Activated CD4-positive, alpha-beta memory T cell treated with anti-CD3 and anti-CD28 coated beads for 36 hours (primary cell): ENCODE measurements around the gene GRID2. TPM values are rescaled to one million over a fixed set of nuclear protein-coding genes. Genes with fewer than 3 reads are reported as not detected.

ENCODE experiments used
- CTCF ChIA-PET: fragments of 350-600 bp; sonication (Branson Sonifier 250); formaldehyde crosslinking; loops from one replicate; lab custom pipeline; 2021; ENCODE audit warnings: antibody characterized with exemption, inconsistent platforms; lab: Charles Lee
- POLR2A ChIA-PET: fragments of 350-600 bp; sonication (Branson Sonifier 250); formaldehyde crosslinking; loops from one replicate; lab custom pipeline; 2021; ENCODE audit warnings: antibody characterized with exemption; lab: Charles Lee
- DNase-seq: peaks from one replicate; pipeline ENCODE4 v3.0.0-alpha.2; 2020
- H3K27ac Mint-ChIP-seq: one replicate; pipeline ENCODE4 v1.8.0; 2021; ENCODE audit warnings: mixed read lengths
- H3K27me3 Mint-ChIP-seq: one replicate; pipeline ENCODE4 v1.8.0; 2021; ENCODE audit warnings: mixed read lengths
- H3K36me3 Mint-ChIP-seq: one replicate; pipeline ENCODE4 v1.8.0; 2021; ENCODE audit warnings: mixed read lengths
- H3K4me1 Mint-ChIP-seq: one replicate; pipeline ENCODE4 v1.8.0; 2021; ENCODE audit warnings: low read depth, mixed read lengths
- H3K4me3 Mint-ChIP-seq: one replicate; pipeline ENCODE4 v1.8.0; 2021; ENCODE audit warnings: mild to moderate bottlenecking, mixed read lengths
- H3K9me3 Mint-ChIP-seq: one replicate; pipeline ENCODE4 v1.8.0; 2021; ENCODE audit warnings: mixed read lengths
- intact Hi-C: fragments of 100-400 bp; cut with micrococcal nuclease; formaldehyde crosslinking; loops from one replicate; pipeline ENCODE4 v1.15.1; 2023
- total RNA-seq, 2 experiments: library from RNA; stranded (reverse); gene quantifications; one replicate each; pipeline ENCODE4 v1.2.3, GENCODE V29; 2021

The GRID2 gene
- total RNA-seq, 2 experiments from 2014 or later, result not detected

GRCh38 chr4:93684571-93684970, 1380.8 kb downstream of the GRID2 start:
- CTCF ChIA-PET, result no interaction called here
- POLR2A ChIA-PET, result no interaction called here
- H3K27ac Mint-ChIP-seq, result no peak overlapping the region
- H3K36me3 Mint-ChIP-seq, result no peaks in the 10 kb centered on the region
- H3K4me1 Mint-ChIP-seq, result no peaks in the 10 kb centered on the region
- peaks cover 9% of the 10 kb centered on the region for H3K9me3 Mint-ChIP-seq
- no peaks in the 10 kb centered on the region for H3K27me3 Mint-ChIP-seq
- intact Hi-C loops, result no loop called here
- H3K4me3 Mint-ChIP-seq, result no peak overlapping the region
- DNase-seq, result no peak

GRCh38 chr4:93687304-93687703, 1383.5 kb downstream of the GRID2 start:
- ChIA-PET POLR2A (no interaction called here), CTCF (no interaction called here)
- H3K9me3 Mint-ChIP-seq, result peaks cover 4% of the 10 kb centered on the region
- intact Hi-C loops, result no loop called here
- no peak overlapping the region for H3K4me3 Mint-ChIP-seq
- H3K36me3 Mint-ChIP-seq, result no peaks in the 10 kb centered on the region
- no peak for DNase-seq
- H3K27me3 Mint-ChIP-seq, result no peaks in the 10 kb centered on the region
- H3K27ac Mint-ChIP-seq, result no peak overlapping the region
- H3K4me1 Mint-ChIP-seq, result no peaks in the 10 kb centered on the region

- no peak for DNase-seq
- H3K36me3 Mint-ChIP-seq, result no peaks in the 10 kb centered on the region
- H3K4me3 Mint-ChIP-seq, result no peak overlapping the region
- intact Hi-C loops, result no loop called here
- H3K9me3 Mint-ChIP-seq, result peaks cover 4% of the 10 kb centered on the region
- H3K27ac Mint-ChIP-seq, result no peak overlapping the region
- no peaks in the 10 kb centered on the region for H3K4me1 Mint-ChIP-seq
- no peaks in the 10 kb centered on the region for H3K27me3 Mint-ChIP-seq
- POLR2A ChIA-PET, result no interaction called here
- CTCF ChIA-PET, result no interaction called here
These were observed 1385.2 kb downstream of the GRID2 start for GRCh38 chr4:93688978-93689377.

- H3K27me3 Mint-ChIP-seq, result no peaks in the 10 kb centered on the region
- intact Hi-C loops, result no loop called here
- H3K36me3 Mint-ChIP-seq, result no peaks in the 10 kb centered on the region
- H3K9me3 Mint-ChIP-seq, result no peaks in the 10 kb centered on the region
- no peak overlapping the region for H3K4me3 Mint-ChIP-seq
- CTCF ChIA-PET, result no interaction called here
- H3K4me1 Mint-ChIP-seq, result no peaks in the 10 kb centered on the region
- no peak for DNase-seq
- H3K27ac Mint-ChIP-seq, result no peak overlapping the region
- POLR2A ChIA-PET, result no interaction called here
These were observed 1389.4 kb downstream of the GRID2 start for GRCh38 chr4:93693141-93693540.

- Mint-ChIP-seq H3K4me3 (no peak overlapping the region), H3K27me3 (no peaks in the 10 kb centered on the region), H3K36me3 (no peaks in the 10 kb centered on the region), H3K9me3 (no peaks in the 10 kb centered on the region), H3K27ac (no peak overlapping the region), H3K4me1 (no peaks in the 10 kb centered on the region)
- ChIA-PET POLR2A (no interaction called here), CTCF (no interaction called here)
- DNase-seq, result no peak
- intact Hi-C loops, result no loop called here
These were observed 1394.9 kb downstream of the GRID2 start for GRCh38 chr4:93698686-93699085.

GRCh38 chr4:93700571-93700970, 1396.8 kb downstream of the GRID2 start:
- Mint-ChIP-seq H3K9me3 (peaks cover 8% of the 10 kb centered on the region), H3K27me3 (no peaks in the 10 kb centered on the region), H3K36me3 (no peaks in the 10 kb centered on the region), H3K4me3 (no peak overlapping the region), H3K4me1 (no peaks in the 10 kb centered on the region), H3K27ac (no peak overlapping the region)
- POLR2A ChIA-PET, result no interaction called here
- DNase-seq, result no peak
- CTCF ChIA-PET, result no interaction called here
- intact Hi-C loops, result no loop called here

- H3K9me3 Mint-ChIP-seq, result peaks cover 8% of the 10 kb centered on the region
These were observed 1406.5 kb downstream of the GRID2 start for GRCh38 chr4:93710101-93710846.

GRCh38 chr4:93710847-93711430, 1407.2 kb downstream of the GRID2 start:
- CTCF ChIA-PET, result no interaction called here
- Mint-ChIP-seq H3K9me3 (peaks cover 2% of the 10 kb centered on the region), H3K4me1 (no peaks in the 10 kb centered on the region), H3K4me3 (no peak overlapping the region), H3K27ac (no peak overlapping the region), H3K36me3 (no peaks in the 10 kb centered on the region), H3K27me3 (no peaks in the 10 kb centered on the region)
- no peak for DNase-seq
- POLR2A ChIA-PET, result no interaction called here
- intact Hi-C loops, result no loop called here

More at GRCh38 chr4:93710101-93710846, 1406.5 kb downstream of the GRID2 start:
- Mint-ChIP-seq H3K4me3 (no peak overlapping the region), H3K36me3 (no peaks in the 10 kb centered on the region), H3K27ac (no peak overlapping the region), H3K27me3 (no peaks in the 10 kb centered on the region), H3K4me1 (no peaks in the 10 kb centered on the region)
- DNase-seq, result no peak
- ChIA-PET CTCF (no interaction called here), POLR2A (no interaction called here)
- intact Hi-C loops, result no loop called here

GRCh38 chr4:93718233-93718632, 1414.5 kb downstream of the GRID2 start:
- no peaks in the 10 kb centered on the region for H3K9me3 Mint-ChIP-seq
- ChIA-PET CTCF (no interaction called here), POLR2A (no interaction called here)
- no peaks in the 10 kb centered on the region for H3K4me1 Mint-ChIP-seq
- intact Hi-C loops, result no loop called here
- H3K4me3 Mint-ChIP-seq, result no peak overlapping the region
- H3K27me3 Mint-ChIP-seq, result no peaks in the 10 kb centered on the region
- DNase-seq, result no peak
- H3K27ac Mint-ChIP-seq, result no peak overlapping the region
- H3K36me3 Mint-ChIP-seq, result no peaks in the 10 kb centered on the region

GRCh38 chr4:93719552-93719951, 1415.8 kb downstream of the GRID2 start:
- Mint-ChIP-seq H3K27me3 (no peaks in the 10 kb centered on the region), H3K4me3 (no peak overlapping the region), H3K36me3 (no peaks in the 10 kb centered on the region), H3K27ac (no peak overlapping the region), H3K4me1 (no peaks in the 10 kb centered on the region), H3K9me3 (no peaks in the 10 kb centered on the region)
- no peak for DNase-seq
- intact Hi-C loops, result no loop called here
- ChIA-PET POLR2A (no interaction called here), CTCF (no interaction called here)

GRCh38 chr4:93722446-93722845, 1418.7 kb downstream of the GRID2 start:
- H3K4me1 Mint-ChIP-seq, result no peaks in the 10 kb centered on the region
- no peaks in the 10 kb centered on the region for H3K27me3 Mint-ChIP-seq
- no peak overlapping the region for H3K27ac Mint-ChIP-seq
- H3K4me3 Mint-ChIP-seq, result no peak overlapping the region
- ChIA-PET POLR2A (no interaction called here), CTCF (no interaction called here)
- intact Hi-C loops, result no loop called here
- no peaks in the 10 kb centered on the region for H3K36me3 Mint-ChIP-seq
- peaks cover 2% of the 10 kb centered on the region for H3K9me3 Mint-ChIP-seq
- DNase-seq, result no peak

GRCh38 chr4:93730251-93730650, 1426.5 kb downstream of the GRID2 start:
- Mint-ChIP-seq H3K9me3 (no peaks in the 10 kb centered on the region), H3K27ac (no peak overlapping the region), H3K4me1 (no peaks in the 10 kb centered on the region), H3K27me3 (no peaks in the 10 kb centered on the region), H3K36me3 (no peaks in the 10 kb centered on the region), H3K4me3 (no peak overlapping the region)
- ChIA-PET CTCF (no interaction called here), POLR2A (no interaction called here)
- DNase-seq, result no peak
- intact Hi-C loops, result no loop called here

- Mint-ChIP-seq H3K36me3 (no peaks in the 10 kb centered on the region), H3K4me3 (no peak overlapping the region), H3K4me1 (no peaks in the 10 kb centered on the region), H3K27me3 (no peaks in the 10 kb centered on the region), H3K9me3 (no peaks in the 10 kb centered on the region), H3K27ac (no peak overlapping the region)
- ChIA-PET POLR2A (no interaction called here), CTCF (no interaction called here)
- intact Hi-C loops, result no loop called here
- no peak for DNase-seq
These were observed 1427.0 kb downstream of the GRID2 start for GRCh38 chr4:93730760-93731159.
